Lower leg skin (tissue), 4 donors: Measurements from ENCODE around the gene CNTN4. TPM values are rescaled to one million over a fixed set of nuclear protein-coding genes. Genes with fewer than 3 reads are reported as not detected.

Source experiments
- DNase-seq, 2 donors: peaks; one replicate each; pipeline ENCODE4 v3.0.0-alpha.2; 2019; ENCODE audit warnings: low spot score in 2 of 2
- H3K4me3 ChIP-seq: fragments of 200-600 bp; sonication (generic); 2 replicates; pipeline ENCODE4 v1.5.1; 2017; ENCODE audit warnings: mild to moderate bottlenecking, low read depth; ENCODE audit not compliant: poor library complexity, severe bottlenecking
- CTCF ChIP-seq, 3 donors: fragments of 450-650 bp; IDR thresholded peaks; one replicate each; pipeline ENCODE4 v1.5.1; 2016; ENCODE audit warnings: antibody characterized with exemption in 3 of 3, mild to moderate bottlenecking in 3 of 3, moderate library complexity in 2 of 3
- POLR2A ChIP-seq, 2 donors: fragments of 450-650 bp; IDR thresholded peaks; one replicate each; pipeline ENCODE4 v1.6.1; 2016 to 2017; ENCODE audit warnings: antibody characterized with exemption in 2 of 2, mild to moderate bottlenecking in 1 of 2, moderate library complexity in 1 of 2
- WGBS, 2 donors: methylation state at CpG; one replicate each; pipeline ENCODE4 v1.1.5; 2018; 5-methylcytosine and 5-hydroxymethylcytosine counted together
- intact Hi-C: fragments of 100-400 bp; cut with DNase I; formaldehyde crosslinking; loops from one replicate; pipeline ENCODE4 v1.15.0; 2023; ENCODE audit warnings: low total_unique reads
- total RNA-seq, 4 donors: library from RNA; depleted of rRNA; stranded (reverse); fragments of >200 nt; gene quantifications; one replicate each; pipeline ENCODE4 v1.1.0, GENCODE V29; 2016

CNTN4 gene
- total RNA-seq, 4 donors from 2014 or later = 1.8 to 6.1 (median 2.6) TPM

GRCh38 chr3:2897821-2898220 lies 799.2 kb downstream of the CNTN4 start:
- no peak for DNase-seq
- no peak overlapping the region for H3K4me3 ChIP-seq
- intact Hi-C loops = no loop called here
- 76 to 78% methylated on average over 4 of the region's 4 CpGs for WGBS, 2 donors
- no peak for TF ChIP-seq CTCF (IDR thresholded peaks at IDR 0.05)
- no peak for TF ChIP-seq POLR2A (IDR thresholded peaks at IDR 0.05)

- DNase-seq = no peak
- 16 to 19% methylated on average over 1 of the region's 1 CpG for WGBS, 2 donors
- intact Hi-C loops = no loop called here
- H3K4me3 ChIP-seq = no peak overlapping the region
- no peak for TF ChIP-seq CTCF (IDR thresholded peaks at IDR 0.05)
- no peak for TF ChIP-seq POLR2A (IDR thresholded peaks at IDR 0.05)
Measured at GRCh38 chr3:2898591-2899353, 800.1 kb downstream of the CNTN4 start.

- H3K4me3 ChIP-seq = no peak overlapping the region
- 83 to 93% methylated on average over 2 of the region's 2 CpGs for WGBS, 2 donors
- TF ChIP-seq CTCF (IDR thresholded peaks at IDR 0.05) (no peak), POLR2A (IDR thresholded peaks at IDR 0.05) (no peak)
- DNase-seq = no peak
- intact Hi-C loops = no loop called here
Measured at GRCh38 chr3:2904054-2904453, 805.4 kb downstream of the CNTN4 start.

GRCh38 chr3:2908693-2909351 lies 810.2 kb downstream of the CNTN4 start:
- DNase-seq = peak in 1 of 2 donors; percentile 14
- intact Hi-C loops = no loop called here
- no peak overlapping the region for H3K4me3 ChIP-seq
- WGBS, 2 donors = 70% methylated on average over 5 of the region's 5 CpGs
- TF ChIP-seq CTCF (IDR thresholded peaks at IDR 0.05) (no peak), POLR2A (IDR thresholded peaks at IDR 0.05) (no peak)

- intact Hi-C loops = no loop called here
- no peak overlapping the region for H3K4me3 ChIP-seq
- 79 to 83% methylated on average over 2 of the region's 2 CpGs for WGBS, 2 donors
- DNase-seq = no peak
- TF ChIP-seq POLR2A (IDR thresholded peaks at IDR 0.05) (no peak), CTCF (IDR thresholded peaks at IDR 0.05) (no peak)
Measured at GRCh38 chr3:2910997-2911396, 812.3 kb downstream of the CNTN4 start.
